GM08714 (cell line): ENCODE measurements around the gene LCN15.
"Not testable (repeated sequence)": the region's sequence is repeated elsewhere in the genome, so short reads cannot be mapped to it uniquely, and the experiment has no call there.

Source experiments
- H3K4me3 ChIP-seq: fragments of 200-500 bp; sonication (Bioruptor generic); 2 replicates; pipeline ENCODE4 v1.5.1; 2014; ENCODE audit warnings: mild to moderate bottlenecking, low read length, inconsistent platforms
- ZNF274 ChIP-seq: IDR thresholded peaks from 2 replicates; pipeline ENCODE4 v1.6.1; 2012; ENCODE audit warnings: mild to moderate bottlenecking, low read depth, low read length

Gene LCN15

GRCh38 chr9:136799854-136800657 lies 35.7 kb upstream of the LCN15 start:
- H3K4me3 ChIP-seq, result peak overlapping the region; percentile 34; the same call in 1 of the 2 replicates
- TF ChIP-seq ZNF274, result no peak

GRCh38 chr9:136799079-136799853 lies 34.9 kb upstream of the LCN15 start:
- no peak for TF ChIP-seq ZNF274
- H3K4me3 ChIP-seq, result peak overlapping the region; percentile 34; the same call in 1 of the 2 replicates

- no peak overlapping the region for H3K4me3 ChIP-seq
- no peak for TF ChIP-seq ZNF274
Observed at GRCh38 chr9:136798708-136799078, 34.4 kb upstream of the LCN15 start.

- H3K4me3 ChIP-seq, result not testable (repeated sequence)
Observed at GRCh38 chr9:136796775-136797347, 32.5 kb upstream of the LCN15 start.

- no peak within 1 kb of the TSS for H3K4me3 ChIP-seq
- no peak for TF ChIP-seq ZNF274
Observed at GRCh38 chr9:136796238-136796774, 32.0 kb upstream of the LCN15 start, which contains the start of gene CCDC183. TSS of gene CCDC183 (plus strand) at chr9:136796338. CDS start at chr9:136796398, 60 bp downstream.

GRCh38 chr9:136795000-136795348 lies 30.7 kb upstream of the LCN15 start:
- TF ChIP-seq ZNF274, result no peak
- H3K4me3 ChIP-seq, result no peak overlapping the region

GRCh38 chr9:136794281-136794999 lies 30.1 kb upstream of the LCN15 start:
- H3K4me3 ChIP-seq, result no peak overlapping the region
- no peak for TF ChIP-seq ZNF274

GRCh38 chr9:136793086-136793946 lies 29.0 kb upstream of the LCN15 start:
- no peak overlapping the region for H3K4me3 ChIP-seq
- TF ChIP-seq ZNF274, result no peak

- no peak for TF ChIP-seq ZNF274
- no peak overlapping the region for H3K4me3 ChIP-seq
Observed at GRCh38 chr9:136792321-136793085, 28.2 kb upstream of the LCN15 start.

- no peak for TF ChIP-seq ZNF274
- H3K4me3 ChIP-seq, result peak overlapping the region; percentile 72
Observed at GRCh38 chr9:136791516-136792276, 27.4 kb upstream of the LCN15 start.

- H3K4me3 ChIP-seq, result peak within 1 kb of the TSS; percentile 72
- no peak for TF ChIP-seq ZNF274
Observed at GRCh38 chr9:136790640-136791515, 26.6 kb upstream of the LCN15 start, which contains the start of gene TMEM141. TSS of gene TMEM141 (plus strand) at chr9:136791344. CDS start at chr9:136791371, 27 bp downstream.
